CD1c-positive myeloid dendritic cell (primary cell): ENCODE results near the gene FAM50B.
A peak's percentile ranks its signal among the peaks of the same experiment; 100 is the strongest.

Experiments used
- DNase-seq: peaks from one replicate; pipeline ENCODE4 v3.0.0-alpha.2; 2016; ENCODE audit errors: extremely low spot score

FAM50B gene

DNA sequence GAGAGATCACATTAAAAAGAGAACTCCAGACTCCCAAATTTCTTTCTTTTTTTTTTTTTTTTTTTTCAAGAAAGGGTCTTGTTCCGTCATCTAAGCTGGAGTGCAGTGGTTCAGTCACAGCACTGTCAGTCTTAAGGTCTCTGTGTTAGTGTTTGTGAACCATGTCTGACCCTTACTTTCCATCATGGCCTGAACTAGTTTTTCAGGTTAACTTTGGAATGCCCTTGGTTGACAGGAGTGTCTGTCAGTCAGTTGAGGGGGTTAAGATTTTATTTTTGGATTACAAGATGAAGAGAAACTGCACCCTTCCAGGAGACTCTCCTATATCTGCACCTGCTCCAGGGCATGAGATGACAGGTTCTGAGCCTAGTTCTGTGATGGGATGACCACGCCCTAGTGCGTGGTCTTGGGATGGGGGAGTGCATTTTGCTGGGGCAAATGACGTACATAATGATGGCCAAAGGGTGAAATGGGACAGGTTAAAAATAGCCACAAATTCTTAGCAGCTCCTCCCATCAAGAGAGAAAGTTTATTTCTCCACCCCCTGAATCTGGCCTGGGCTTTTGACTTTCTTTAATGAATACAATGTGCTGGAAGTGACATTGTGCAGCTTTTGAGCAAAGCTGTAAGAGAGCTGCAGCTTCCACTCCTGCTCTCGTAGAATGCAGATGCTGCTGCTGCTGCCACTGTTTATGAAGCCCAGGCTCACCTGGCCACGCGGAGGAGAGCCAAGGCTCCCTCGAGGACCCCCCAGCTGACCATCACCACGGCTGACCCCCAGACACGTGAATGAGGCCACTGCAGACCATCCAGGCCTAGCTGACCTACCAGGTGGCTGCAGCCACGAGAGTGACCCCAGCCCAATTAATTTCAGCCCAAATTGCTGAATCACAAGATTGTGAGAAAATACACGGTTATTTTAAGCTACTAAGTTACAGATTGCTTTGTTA is 29.7 kb upstream of the FAM50B start:
- DNase-seq, result no peak

DNA sequence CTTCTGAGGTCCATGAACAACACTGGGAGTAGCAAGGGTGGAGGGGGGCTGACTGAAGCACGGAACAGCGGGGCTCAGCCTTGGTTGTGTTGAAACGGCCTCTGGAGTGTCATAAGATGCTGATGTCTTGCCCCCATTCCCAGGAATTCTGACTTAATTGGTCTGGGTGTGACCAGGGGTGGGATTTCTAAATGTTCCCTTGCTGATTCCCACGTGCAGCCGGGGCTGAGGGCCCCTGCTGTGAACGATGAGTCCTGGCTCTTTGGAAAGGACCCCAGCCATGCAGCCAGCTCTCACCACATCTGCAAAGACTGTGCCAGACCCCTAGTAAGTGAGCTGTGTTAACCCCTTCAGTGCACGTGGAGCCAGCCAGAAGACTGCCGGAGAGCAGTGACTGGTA is 28.6 kb upstream of the FAM50B start:
- DNase-seq, result no peak

DNA sequence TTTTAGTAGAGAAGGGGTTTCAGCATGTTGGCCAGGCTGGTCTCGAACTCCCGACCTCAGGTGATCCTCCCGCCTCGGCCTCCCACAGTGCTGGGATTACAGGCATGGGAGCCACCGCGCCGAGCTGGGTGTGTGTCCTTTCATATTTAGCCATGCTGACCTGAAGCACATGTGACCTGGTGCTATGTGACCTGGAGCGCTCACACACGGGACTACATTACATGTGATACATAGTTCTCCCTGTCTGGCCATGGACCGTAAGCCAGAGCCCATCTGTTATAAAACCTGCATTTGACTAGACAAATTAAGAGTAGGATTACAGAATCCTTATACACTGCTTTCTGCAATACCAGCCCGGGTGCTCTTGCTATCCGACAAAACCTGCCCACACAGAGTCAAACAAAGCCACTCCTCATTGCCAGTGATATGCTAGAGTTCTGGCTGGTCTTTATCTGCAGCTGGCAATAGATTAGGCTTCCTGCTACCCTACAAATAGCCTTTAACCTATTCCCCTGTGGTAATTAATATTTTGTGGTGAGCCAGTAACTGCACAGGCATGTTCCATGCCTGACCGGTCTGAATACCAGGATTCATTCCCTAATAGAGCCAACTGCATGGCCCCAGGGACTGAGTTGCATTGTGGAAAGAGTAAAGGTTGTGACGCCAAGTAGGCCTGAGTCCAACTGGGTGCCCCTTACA is 26.3 kb upstream of the FAM50B start:
- no peak for DNase-seq

DNA sequence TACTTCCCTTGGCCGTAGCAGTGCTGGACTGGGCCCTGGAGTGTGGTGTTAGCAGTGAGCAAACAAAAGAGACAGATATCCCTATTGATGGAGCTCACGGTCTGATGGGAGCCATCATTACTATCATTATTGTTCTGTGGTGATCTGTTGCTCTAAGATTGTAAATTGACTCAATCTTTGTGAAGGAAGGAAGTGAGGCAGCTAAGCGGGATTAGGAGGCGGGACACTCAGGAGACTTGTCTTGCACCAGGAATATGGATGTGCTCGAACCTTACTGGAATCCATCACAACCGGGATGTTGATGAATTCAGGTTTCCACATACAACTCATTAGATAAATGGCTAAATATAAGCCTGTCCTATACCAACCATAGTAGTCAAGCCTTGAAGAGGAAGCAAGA is 25.5 kb upstream of the FAM50B start:
- no peak for DNase-seq

DNA sequence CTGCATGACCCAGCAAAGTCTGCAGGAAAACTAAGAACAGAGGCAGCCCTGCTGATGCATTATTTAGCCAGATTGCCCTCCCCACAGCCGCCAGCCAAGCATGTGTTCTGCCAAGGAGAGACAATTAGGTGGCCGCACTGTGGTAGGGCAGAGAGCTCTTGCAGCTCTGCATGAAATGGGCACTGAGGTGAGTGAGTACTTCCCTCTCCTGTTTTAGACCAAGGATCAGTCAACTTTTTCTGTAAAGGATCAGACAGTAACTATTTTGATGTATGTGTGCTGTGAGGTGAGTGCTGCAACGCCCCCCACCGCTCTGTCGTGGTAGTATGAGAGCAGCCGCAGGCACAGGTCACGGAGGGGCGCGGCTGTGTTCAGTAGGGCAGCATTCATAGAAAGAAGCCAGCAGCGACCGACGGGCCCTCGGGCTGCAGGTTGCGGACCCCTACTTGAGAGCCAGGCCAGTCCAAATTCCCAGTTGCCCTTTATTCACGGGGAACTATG is 23.8 kb upstream of the FAM50B start:
- DNase-seq, result no peak

DNA sequence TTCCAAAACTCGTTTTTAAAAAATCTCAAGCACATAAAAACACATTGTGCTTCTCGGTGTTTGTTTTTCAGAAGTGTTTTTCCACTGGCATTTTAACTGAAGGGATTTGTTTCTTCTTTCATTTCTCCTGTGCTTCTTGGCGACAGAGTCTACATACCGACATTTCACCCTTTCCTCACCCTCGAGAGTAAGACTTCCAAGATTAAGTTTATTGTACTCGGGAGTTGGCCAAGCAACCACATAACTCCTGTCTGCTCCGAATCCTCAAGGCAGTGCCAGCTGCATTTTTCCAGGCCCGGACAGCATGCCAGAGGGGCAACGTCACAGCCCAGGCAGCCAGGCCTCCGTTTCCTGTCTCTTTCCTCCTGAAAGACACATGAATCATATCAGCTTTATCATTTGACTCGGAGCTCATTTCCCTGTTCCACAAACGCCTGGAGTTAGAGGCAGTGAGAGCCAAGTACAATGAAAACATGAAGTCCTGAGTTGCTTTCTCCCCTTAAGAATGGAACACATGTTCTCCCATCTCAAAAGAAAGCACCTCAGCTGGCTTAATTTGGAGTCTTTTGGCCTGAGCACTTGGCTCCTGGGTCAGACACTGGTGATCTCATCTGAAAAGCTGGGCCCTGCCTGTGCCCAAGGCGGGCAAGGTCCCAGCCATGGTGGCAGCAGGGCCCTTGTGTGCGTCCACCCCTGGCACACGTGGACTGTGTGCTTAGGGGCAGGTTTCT is 23.2 kb upstream of the FAM50B start:
- DNase-seq, result no peak

DNA sequence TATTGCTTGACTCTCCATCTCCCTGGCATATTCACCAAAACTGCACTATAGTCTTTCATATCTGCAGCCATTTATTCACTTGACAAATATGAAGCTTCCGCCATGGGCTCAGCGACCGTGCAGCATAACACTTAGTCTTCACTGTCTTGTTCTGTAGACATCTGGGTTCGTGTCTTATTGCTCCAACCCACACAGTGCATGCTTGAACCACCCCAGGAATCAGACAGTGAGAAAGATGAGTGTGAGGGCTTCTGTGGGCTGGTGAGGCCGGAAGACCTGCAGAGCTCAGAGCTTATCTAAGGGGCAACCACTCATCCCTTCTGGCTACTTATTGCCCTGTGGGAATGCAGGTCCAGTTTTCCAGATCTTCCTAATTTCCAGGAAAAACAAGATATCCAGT is 19.9 kb upstream of the FAM50B start:
- no peak for DNase-seq

DNA sequence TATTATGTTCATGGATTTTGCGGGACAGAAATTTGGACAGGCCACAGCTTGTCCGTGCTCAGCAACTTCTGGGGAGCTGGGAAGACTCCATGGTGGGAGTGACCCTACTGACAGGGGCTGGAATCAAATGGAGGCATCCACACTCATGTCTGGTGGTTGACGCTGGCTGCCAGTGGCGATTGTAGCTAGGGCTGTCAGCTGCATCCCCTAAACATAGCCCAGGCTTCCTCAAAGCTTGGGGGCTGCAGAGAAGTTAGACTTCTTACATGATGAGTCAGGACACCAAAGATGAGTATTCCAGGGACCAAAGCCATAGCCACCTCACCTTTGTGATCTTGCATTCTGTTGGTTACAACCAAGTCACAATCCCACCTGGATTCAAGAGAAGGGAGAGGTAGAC is 18.4 kb upstream of the FAM50B start:
- no peak for DNase-seq

DNA sequence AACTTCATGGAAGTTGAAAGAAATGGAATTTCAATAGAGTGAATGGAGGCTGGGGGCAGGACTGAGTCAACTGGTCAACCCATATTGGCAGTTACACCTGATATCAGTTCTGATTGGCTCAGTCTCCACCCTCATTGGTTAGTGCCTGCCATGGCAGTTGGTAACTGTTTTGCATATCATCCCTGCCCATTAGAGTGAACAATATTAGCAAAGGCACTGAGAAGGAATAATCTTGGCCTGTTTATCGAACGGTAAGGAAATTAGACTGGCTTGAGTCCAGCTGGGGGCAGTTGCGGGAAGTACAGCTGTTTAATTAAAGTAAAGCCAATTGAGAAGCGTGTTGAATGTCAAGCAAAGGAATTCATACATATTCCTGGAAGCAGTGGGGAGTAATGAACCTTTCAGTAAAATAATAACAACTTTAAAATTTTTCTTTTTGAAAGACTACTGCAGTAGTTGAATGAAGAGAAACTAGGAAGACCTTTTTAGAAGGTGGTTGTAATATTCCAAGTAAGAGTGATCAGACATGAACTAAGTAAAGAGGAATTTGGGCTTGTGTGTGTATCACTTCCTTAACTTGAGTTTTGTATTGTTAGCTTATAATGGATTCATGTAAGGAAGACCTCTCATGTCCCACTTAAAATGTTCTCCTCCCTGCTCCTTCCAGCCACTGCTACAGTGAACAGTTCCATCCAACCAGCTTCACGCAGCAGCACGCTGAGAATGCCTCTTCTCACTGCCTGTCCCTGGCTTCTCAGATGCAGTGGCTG is 17.2 kb upstream of the FAM50B start:
- peak; percentile 5 for DNase-seq

DNA sequence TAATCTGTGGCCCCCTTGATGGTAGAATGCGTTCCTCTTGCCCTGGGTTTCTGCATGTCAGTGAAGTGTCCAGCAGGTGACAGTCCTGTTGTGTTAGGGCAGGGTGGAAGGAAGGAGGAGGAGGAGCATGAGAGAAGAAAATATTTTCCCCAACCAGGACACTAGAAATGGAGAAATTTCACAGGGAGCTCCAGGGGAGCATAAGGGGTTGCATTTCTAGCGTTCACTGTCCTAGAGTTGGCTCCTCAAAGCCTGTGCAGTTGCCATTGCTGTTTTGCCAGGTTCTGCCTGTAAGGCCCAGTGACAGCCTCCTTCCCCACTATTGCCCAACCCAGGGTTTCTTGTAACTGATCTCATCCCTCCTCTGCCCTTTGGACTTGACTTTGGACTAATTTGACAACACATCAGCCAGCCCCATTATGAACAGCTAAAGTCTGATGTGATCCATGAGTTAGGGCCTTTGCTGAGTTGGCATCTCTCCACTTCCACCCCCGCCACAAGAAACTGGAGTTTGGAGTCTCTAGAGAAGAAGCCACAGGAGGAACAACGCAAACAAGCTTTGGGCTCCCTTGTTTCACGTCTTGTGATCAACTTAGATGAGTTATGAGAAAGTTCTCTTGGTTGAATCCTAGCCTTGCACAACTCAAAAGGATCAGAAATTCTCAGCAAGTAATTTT is 14.0 kb upstream of the FAM50B start:
- DNase-seq, result peak; percentile 41

DNA sequence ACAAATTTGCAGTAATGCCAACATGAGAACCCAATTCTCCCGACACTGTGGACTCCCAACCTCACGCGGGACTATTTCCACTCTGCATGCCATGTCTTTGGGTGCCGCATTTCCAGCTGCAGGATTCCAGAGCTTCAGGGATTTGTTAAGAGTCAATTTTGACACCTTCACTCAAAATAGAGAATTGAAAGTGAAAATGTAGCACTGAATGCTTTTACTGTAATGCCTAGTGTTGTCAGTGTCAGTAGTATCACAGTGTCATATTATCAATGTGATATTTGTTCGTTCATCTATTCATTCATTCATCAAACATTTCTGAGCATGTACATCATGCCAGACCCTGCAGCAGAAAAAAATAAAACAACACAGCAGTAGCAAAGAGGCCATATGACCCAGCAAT is 13.4 kb upstream of the FAM50B start:
- DNase-seq, result peak; percentile 17

DNA sequence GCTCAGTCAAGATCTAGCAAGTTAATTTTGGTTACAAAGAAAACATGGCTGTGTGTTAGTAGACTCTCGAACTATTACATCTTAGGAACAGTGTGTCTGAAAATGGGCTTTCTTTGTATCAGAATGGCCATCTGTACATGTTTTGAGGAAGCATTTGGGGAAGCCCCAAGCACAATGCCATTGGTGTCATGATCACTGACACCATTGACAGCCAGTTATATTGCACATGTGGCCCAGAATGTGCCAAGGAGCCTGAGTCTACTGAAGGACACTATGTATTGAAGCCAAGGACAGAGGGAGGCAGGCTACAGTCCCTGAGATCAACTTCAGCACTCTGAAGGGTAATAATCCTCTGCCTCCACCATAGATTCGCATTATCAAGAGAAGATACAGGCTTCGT is 12.6 kb upstream of the FAM50B start:
- DNase-seq, result peak; percentile 9

DNA sequence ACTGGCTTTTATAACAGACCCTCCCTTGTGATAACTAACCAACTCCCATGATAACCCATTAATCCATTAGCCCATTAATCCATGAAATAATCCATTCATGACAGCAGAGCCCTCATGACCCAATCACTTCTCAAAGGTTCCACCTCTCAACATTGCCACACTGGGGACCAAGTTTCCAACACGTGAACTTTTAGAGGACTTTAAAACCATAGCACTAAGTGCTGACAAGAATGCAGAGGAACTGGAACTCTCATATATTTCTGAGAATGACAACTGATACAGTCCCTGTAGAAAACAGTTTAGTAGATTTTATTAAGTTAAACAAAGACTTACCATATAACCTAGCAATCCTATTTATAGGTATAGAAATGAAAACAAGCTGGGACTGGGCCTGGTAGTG is 11.4 kb upstream of the FAM50B start:
- no peak for DNase-seq

DNA sequence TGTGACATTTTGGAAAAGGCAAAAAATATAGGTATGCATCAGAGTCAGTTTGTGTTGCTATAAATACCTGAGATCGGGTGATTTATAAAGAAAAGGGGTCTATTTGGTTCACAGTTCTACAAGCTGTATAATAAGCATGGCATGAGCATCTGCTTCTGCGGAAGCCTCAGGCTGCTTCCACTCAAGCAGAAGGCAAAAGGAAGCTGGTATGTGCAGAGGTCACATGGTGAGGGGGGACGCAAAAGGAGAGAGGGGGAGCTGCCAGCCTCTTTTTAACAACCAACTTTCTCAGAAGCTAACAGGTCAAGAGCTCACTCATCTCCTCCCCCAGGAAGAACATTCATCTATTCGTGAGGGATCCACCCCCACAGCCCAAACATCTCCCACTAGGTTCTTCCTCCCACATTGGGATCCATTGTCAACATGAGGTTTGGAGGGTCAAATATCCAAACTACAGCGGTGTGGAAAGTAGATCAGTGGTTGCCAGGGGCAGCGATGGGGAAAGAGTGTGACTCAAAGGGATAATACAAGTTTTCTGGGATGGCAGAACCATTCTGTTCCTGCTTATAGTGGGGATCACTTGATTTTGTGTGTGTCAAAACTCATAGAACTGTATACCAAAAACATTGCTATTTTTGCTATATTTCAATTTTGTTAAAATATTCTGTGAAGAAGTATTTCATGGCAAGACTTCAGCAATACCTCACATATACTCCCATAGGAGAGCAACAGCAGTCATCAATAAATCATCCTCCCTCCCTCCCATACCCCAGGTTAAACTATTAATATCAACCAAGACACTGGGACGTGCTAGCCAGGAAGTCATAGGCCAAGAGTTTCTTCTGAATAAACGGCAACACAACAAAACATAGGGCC is 9.9 kb upstream of the FAM50B start:
- DNase-seq, result no peak

DNA sequence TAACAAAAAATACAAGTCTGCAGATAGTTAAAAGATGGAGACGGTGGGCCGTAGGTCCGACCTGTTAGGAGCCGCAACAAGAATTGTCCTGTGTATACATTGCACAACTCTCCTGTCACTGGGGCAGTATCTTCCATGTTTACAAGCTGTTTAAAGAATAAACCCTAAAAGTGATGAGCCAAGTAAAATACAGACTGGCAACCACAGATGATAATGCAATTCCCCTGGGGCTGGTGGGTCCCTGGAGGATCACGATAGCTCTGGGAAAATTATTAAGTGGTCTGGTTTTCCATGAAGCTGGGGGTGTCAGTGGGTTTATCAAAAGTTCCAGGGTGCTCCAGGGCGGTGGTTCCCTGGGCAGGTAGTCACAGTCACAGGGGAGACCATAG is 8.1 kb upstream of the FAM50B start:
- no peak for DNase-seq

DNA sequence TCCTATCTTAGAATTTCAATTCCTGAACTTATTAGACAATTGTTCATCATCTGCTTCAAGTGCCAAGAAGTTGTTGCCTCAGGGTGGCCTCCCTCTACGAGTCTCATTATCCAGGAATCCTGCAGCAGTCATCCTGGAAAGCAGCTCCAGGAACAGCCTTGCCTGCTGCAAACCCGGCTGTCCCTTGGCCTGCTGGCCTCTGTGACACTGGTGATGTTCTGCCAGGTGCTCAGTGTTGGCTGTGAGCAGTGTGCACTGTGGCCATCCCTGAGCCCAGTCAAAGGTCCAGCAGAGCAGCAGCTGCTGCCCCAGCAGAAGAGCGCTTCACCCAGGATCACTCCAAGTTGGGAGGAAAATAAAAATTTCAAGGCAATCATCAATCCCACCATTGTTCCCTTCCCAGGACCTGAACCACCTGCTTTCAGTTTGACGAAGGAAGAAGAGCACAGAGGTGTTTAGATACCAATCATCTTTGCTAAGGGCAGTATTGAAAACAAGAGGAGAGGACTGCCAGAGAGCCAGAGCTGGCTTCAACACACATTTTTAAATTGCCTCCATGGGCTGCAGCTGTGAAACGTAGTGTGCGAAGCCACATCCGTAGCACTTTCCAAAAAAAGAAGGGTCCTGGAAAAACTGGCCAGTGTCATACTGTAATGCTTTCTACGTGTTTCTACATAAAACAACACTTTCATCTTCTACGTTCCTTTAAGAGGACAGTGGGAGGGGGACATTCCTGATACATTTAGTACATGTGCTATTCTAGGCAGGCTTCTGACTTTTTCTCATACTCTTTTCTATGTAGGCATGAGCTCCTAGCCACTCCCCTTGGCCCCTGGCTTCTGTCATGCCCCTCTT is 7.2 kb upstream of the FAM50B start:
- DNase-seq, result no peak

DNA sequence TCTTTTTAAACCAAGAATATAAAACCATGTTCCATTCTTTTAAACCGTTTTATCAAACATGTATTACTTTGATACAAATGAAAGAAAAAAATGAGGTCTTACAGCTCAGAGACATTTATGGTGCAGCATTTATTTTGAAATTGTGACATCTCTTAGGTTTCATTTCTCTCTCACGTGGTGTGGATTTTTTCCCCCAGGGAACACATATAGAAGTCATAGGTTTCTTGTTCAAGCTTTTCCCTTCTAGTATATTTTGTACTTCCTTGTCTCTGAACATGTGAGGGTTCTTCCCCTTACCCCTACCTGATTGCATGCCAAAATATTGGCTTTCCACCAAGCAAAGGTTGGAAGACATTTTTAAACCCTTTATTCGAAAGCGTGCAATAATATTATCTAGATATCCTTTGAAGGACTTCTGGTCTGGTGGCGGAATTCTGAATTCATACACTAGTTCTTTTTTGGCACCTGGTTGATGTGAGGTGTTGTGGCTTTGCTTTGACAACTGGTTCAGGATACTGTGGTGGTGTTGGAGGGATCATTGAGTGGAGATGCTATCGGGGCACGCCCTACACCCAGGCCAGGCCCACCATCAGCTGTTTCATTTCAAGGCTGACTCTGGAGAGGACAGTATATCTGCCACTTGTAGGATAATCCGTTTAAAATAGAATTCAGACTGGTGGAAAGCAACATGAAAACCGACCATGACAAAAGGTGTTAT is 5.6 kb upstream of the FAM50B start:
- DNase-seq, result peak; percentile 17

DNA sequence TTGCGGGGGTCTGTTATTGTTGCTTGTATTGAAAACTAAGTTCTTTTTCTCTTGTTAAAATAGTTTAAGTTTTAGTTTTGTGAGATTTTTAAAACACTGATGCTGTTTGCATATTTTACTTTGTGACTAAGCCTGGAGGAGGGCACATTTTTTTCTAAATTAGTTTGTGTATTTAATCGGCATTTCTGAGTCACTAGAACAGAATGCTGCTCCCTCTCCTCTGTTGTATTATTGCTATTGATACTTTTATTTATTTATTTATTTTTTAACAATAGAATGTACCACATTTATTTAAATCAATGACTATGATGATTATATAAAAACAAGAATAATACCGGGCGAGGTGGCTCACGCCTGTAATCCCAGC is 5.1 kb upstream of the FAM50B start:
- DNase-seq, result no peak
